GM12872 (cell line): ENCODE measurements around the gene RELN.

ENCODE experiments used
- CTCF ChIP-seq: IDR thresholded peaks from 3 replicates; pipeline ENCODE4 v1.5.1; 2011; ENCODE audit warnings: low read depth, mild to moderate bottlenecking, low read length, moderate library complexity; ENCODE audit not compliant: insufficient read depth

Gene RELN

GRCh38 chr7:103928581-103928980 lies 60.9 kb downstream of the RELN start:
- no peak for TF ChIP-seq CTCF

GRCh38 chr7:103924184-103924583 lies 65.3 kb downstream of the RELN start:
- TF ChIP-seq CTCF: no peak

GRCh38 chr7:103922407-103922806 lies 67.1 kb downstream of the RELN start:
- no peak for TF ChIP-seq CTCF

GRCh38 chr7:103921692-103922091 lies 67.8 kb downstream of the RELN start:
- TF ChIP-seq CTCF: no peak

GRCh38 chr7:103919272-103919868 lies 70.1 kb downstream of the RELN start:
- no peak for TF ChIP-seq CTCF

GRCh38 chr7:103918631-103919271 lies 70.7 kb downstream of the RELN start:
- TF ChIP-seq CTCF: no peak

GRCh38 chr7:103915680-103916357 lies 73.6 kb downstream of the RELN start:
- TF ChIP-seq CTCF: no peak
